ENCODE measurements around the gene CNTN6.

DNA sequence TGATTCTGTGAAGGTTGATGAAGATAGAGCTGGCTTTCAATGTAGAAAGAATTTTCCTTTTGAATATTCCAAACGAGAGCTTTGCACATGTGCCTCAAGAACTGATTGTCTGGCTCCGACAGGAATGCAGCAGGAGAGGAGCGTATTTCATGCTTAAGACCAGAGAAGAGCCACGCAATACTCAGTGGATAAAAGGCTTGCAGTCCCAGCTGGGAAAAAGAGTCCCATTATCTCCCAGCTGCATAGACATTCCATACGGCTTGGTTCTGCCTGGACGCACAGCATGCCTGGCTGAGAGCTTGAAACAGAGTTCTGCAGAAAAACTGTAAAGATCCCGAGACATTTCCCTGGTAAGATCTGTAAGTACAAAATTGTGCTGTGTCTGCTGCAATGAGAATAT lies at the start of gene CNTN6:
- TF ChIP-seq, protein P1, sequence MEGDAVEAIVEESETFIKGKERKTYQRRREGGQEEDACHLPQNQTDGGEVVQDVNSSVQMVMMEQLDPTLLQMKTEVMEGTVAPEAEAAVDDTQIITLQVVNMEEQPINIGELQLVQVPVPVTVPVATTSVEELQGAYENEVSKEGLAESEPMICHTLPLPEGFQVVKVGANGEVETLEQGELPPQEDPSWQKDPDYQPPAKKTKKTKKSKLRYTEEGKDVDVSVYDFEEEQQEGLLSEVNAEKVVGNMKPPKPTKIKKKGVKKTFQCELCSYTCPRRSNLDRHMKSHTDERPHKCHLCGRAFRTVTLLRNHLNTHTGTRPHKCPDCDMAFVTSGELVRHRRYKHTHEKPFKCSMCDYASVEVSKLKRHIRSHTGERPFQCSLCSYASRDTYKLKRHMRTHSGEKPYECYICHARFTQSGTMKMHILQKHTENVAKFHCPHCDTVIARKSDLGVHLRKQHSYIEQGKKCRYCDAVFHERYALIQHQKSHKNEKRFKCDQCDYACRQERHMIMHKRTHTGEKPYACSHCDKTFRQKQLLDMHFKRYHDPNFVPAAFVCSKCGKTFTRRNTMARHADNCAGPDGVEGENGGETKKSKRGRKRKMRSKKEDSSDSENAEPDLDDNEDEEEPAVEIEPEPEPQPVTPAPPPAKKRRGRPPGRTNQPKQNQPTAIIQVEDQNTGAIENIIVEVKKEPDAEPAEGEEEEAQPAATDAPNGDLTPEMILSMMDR (conservative IDR thresholded peaks at IDR 0.05; ENCODE audit: low read depth, low read length) = no peak
- TF ChIP-seq CEBPB (IDR thresholded peaks at IDR 0.05; ENCODE audit: low read depth, low read length) (no peak), BHLHE40 (IDR thresholded peaks at IDR 0.05; ENCODE audit: low read depth, low read length) (no peak), POLR2A (IDR thresholded peaks at IDR 0.05; ENCODE audit: low read depth, low read length) (no peak), MXI1 (IDR thresholded peaks at IDR 0.05; ENCODE audit: borderline replicate concordance, low read depth, low read length) (no peak), MAFK (IDR thresholded peaks at IDR 0.05; ENCODE audit: low read depth, low read length) (no peak), RFX5 (IDR thresholded peaks at IDR 0.05; ENCODE audit: low read depth, low read length) (no peak)
- TF ChIP-seq, protein P2, sequence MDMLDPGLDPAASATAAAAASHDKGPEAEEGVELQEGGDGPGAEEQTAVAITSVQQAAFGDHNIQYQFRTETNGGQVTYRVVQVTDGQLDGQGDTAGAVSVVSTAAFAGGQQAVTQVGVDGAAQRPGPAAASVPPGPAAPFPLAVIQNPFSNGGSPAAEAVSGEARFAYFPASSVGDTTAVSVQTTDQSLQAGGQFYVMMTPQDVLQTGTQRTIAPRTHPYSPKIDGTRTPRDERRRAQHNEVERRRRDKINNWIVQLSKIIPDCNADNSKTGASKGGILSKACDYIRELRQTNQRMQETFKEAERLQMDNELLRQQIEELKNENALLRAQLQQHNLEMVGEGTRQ (IDR thresholded peaks at IDR 0.05; ENCODE audit: low read depth, low read length) = no peak
